Activated T-cell treated with anti-CD3 and anti-CD28 coated beads, Interleukin-2, amount 50 U/mL, for 4 hours (primary cell): Measurements from ENCODE around the gene STUM. TPM values are rescaled to one million over a fixed set of nuclear protein-coding genes. Genes with fewer than 3 reads are reported as not detected.

Source experiments
- ATAC-seq, 2 donors: fragments of 200-7000 bp; cut with Tn5 transposase; one replicate each; pipeline ENCODE4 v1.10.0; 2021
- DNase-seq: peaks from one replicate; pipeline ENCODE4 v3.0.0-alpha.2; 2020
- H3K27me3 Mint-ChIP-seq: one replicate; pipeline ENCODE4 v1.8.0; 2021; ENCODE audit warnings: low read depth, mixed read lengths
- H3K36me3 Mint-ChIP-seq: one replicate; pipeline ENCODE4 v1.8.0; 2022; ENCODE audit warnings: mixed read lengths; ENCODE audit not compliant: insufficient read depth
- H3K4me1 Mint-ChIP-seq: one replicate; pipeline ENCODE4 v1.8.0; 2021; ENCODE audit warnings: low read depth, mixed read lengths
- H3K4me3 Mint-ChIP-seq: one replicate; pipeline ENCODE4 v1.8.0; 2021; ENCODE audit warnings: mild to moderate bottlenecking, moderate library complexity, mixed read lengths
- H3K9me3 Mint-ChIP-seq: one replicate; pipeline ENCODE4 v1.8.0; 2021; ENCODE audit warnings: mixed read lengths
- total RNA-seq, 3 donors: library from RNA; stranded (reverse); gene quantifications; one replicate each; pipeline ENCODE4 v1.2.1, GENCODE V29; 2021

Gene STUM
- total RNA-seq, 3 donors from 2014 or later, result not detected

- Mint-ChIP-seq H3K4me1 (no peaks in the 10 kb centered on the region), H3K36me3 (no peaks in the 10 kb centered on the region), H3K9me3 (no peaks in the 10 kb centered on the region), H3K4me3 (no peak overlapping the region), H3K27me3 (no peaks in the 10 kb centered on the region)
- ATAC-seq (no peak), DNase-seq (no peak)
These were observed 110.1 kb downstream of the STUM start for GRCh38 chr1:226658546-226659125.

Other genes starting within 250 kb of the STUM start
- 1 to 10 TPM; 7.5 to 8.6 (median 8.3) TPM for gene LIN9, start 239.6 kb upstream of the STUM start, total RNA-seq
- 100 to 1,000 TPM; 209 to 218 (median 213) TPM for gene PARP1, start 140.7 kb upstream of the STUM start, total RNA-seq
- gene ITPKB, start 190.5 kb downstream of the STUM start, total RNA-seq, result 10 to 100 TPM; 26.2 to 28.3 (median 27.7) TPM